NAMALWA (cell line): ENCODE results near the gene PVALB.

Experiments used
- DNase-seq: peaks from one replicate; pipeline ENCODE4 v3.0.0-alpha.2; 2015; ENCODE audit warnings: low spot score

Gene PVALB

GRCh38 chr22:36772451-36772850 is 44.4 kb downstream of the PVALB start:
- DNase-seq, result no peak

GRCh38 chr22:36771356-36772063 is 45.3 kb downstream of the PVALB start:
- DNase-seq, result no peak

DNA sequence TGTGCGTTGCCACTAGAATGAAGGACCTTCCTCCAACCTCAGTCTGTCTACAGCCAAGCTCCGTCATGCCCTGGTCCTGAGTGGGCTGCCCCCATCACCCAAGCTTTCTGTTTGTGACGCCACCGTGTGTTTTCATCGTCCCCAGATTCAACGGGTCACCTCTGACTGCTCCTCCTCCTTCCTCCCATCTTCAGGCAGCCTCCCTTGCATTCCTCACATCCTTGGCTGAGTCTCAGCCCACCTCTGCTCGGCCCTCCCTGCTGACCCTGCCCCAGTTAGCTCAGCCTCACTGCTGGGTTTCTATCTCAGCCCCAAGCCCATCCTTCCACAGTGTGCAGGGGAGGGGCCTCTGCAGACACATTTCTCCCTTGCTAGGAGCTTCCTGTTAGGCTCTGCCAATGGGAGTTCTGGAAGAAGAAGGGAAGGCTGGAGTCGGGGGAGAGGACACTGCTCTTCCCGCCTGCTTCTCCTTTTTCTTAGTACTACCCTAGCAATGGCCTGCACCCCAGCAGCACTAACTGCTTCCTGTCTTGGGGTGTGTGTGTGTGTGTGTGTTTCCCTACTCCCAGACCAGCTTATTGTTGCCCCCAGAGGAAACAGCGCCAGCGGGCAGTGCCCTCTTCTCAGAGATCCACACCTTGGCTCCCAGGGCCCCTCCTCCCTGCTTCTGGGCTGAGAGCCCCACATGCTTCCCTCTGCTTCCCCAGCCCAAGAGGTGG is 46.2 kb downstream of the PVALB start:
- no peak for DNase-seq

DNA sequence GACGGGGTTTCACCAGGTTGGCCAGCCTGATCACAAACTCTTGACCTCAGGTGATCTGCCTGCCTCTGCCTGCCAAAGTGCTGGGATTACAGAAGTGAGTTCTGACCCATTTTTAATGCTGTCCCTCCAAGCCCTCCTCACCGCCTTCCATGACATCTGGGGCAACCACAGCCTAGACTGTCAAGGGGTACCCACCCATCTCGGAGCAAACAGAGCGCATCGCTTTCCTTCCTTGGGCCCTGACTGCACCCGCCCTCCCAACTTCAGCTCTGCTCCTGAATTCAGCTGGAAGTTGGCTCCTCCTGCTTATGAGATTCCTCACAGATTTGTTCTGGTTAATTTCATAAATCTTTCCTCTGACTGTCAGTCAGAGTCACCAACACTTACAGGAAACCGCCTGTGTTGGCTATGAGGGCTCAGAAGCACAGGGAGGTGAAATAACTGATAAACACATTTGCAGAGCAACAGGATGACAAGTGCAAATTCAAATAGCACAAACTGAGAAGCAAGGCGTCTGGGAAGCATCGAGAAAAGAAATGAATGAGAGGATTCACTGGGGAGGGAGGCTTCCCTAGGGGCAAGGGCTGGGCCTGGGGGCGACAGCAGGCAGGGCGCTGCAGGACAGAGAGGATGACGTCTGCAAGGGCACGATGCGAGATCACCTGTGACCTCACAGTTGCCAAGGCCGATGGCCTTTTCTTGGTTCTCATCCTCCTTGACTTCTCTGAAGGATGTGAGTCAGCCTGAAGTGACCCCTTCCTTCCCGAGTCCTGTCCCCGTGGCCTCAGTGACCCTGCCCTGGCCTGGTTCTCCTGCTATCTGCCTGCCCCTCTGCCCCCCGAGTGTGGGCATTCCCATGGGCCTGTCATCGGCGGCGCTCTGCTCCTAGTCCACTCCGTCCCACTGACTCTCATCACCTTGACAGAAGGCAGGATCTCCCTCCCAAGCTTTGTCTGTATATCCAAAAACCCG is 47.0 kb downstream of the PVALB start:
- no peak for DNase-seq

GRCh38 chr22:36768616-36769015 is 48.2 kb downstream of the PVALB start:
- DNase-seq, result no peak

- no peak for DNase-seq
These were observed 48.7 kb downstream of the PVALB start for GRCh38 chr22:36768141-36768540.

- no peak for DNase-seq
These were observed 49.6 kb downstream of the PVALB start for GRCh38 chr22:36767035-36767775.

DNA sequence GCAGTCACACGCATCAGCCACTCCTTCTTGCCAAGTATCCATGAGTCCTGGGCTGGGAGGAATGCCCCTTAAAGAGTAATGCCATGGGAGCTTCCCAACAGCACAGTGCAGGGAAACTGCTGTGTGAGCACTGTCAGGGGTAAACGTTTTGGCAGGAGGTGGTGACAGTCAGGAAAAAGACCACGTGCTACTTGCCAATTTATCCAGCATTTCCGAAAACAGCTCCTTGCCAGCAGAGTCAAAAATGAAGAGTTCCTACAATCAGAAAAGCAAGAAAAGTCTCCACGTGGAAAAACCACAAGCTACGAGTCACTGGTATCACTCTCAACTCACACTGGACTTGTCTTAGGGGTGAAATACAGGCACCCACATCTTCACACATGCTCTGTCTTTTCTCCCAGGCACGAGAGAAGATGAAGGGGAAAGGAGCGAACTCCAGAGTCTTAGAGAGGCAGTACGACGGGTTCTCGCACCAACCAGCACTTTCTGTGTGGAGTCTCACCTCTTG is 50.8 kb downstream of the PVALB start:
- DNase-seq, result no peak

DNA sequence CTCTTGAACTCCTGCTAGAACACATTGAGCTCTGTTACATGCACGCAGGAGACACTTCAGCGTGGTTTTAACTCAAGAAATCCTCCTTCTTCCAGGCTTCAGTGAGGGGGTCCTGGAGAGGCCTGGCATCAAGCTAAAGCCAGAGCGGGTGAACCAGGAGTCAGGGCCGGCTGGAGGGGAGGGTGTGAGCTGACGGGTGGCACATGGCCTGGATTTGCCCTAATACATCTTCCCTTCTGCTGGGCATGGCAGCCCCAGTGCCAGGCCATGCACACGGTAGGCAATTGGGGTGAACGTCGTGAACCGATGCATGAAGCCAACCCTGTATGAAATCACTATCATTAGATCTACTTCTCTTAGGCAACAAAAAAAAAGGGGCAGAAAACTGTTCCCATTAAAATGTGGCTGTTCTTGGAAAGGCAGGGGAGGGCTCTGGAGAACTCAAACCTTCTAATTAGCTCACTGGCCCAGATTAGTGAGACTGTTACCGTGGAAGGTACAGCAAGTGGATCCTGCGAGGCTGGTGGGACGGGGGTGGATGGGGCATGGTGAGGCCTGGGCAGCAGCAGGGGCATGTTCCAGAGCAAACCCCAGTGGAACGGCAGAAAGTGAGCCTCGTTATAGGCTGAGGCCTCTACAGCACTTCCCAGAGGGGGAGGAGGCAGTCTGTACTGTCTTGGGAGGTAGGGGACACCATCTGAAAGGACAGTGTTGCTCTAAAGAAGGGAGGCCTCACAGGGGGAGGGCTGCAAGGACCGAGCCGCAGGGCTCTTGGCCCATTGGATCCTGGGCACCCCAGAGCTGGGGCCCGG is 51.5 kb downstream of the PVALB start:
- DNase-seq, result no peak

- DNase-seq, result no peak
These were observed 52.2 kb downstream of the PVALB start for GRCh38 chr22:36764641-36765040.

DNA sequence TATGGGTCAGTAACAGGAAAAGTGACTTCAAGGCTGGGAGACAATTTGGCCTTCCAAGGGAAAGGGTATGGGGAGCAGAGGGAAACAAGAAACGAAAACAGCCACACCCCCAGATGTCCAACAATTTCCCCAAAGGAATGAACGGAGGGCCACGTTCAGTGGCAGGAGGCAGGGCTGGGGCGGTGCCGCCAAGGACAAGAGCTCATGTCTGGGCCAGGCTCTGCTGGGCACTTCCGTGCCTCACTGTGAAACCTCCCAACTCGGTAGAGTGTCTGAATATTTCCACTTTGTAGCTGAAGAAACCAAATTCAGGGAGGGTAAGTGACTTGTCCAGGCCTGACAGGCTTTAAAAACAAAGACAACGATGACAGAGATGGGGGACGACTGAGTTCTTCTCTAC is 52.8 kb downstream of the PVALB start:
- no peak for DNase-seq

DNA sequence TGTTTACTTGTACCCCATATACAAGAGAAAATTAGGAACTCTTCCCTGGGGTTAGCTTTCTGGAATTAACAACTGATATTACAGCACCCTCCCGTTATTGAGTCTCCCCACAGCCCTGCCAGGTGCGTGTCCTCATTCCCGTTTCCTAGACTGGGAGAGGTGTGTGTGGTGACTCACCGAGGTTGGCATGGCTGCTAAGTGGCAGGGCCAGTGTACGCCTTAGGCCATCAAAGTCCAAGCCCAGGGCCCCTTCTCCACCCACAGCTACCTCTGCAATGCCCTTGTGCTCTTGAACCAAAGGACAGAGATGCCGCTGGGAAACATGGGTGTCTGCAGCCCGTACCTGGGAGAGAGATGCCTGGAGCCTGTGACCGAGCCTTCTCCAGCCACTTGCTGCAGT is 53.3 kb downstream of the PVALB start:
- no peak for DNase-seq

GRCh38 chr22:36762687-36763260 is 54.1 kb downstream of the PVALB start:
- no peak for DNase-seq

GRCh38 chr22:36761553-36762240 is 55.1 kb downstream of the PVALB start:
- DNase-seq, result no peak

DNA sequence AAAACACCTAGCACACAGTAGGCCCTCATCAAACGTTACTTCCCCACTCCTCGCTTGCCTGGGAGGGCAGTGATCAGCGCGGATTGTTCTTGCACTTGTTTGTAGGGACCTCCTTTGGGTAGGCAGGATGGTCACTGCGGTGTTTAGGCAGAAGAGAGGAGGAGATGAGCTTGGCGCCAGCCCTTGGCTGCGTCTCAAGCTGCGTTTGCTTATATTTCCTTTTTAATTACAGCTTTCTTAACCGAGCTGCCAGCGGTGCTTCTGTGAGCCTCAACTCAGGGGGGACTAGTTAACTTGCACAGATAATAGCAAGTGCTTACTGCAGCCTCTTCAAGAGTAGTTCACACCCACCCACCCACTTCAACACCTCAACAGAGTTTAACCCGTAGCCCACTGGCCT is 56.0 kb downstream of the PVALB start:
- DNase-seq, result no peak

- DNase-seq, result no peak
These were observed 57.2 kb downstream of the PVALB start for GRCh38 chr22:36759481-36760159.

DNA sequence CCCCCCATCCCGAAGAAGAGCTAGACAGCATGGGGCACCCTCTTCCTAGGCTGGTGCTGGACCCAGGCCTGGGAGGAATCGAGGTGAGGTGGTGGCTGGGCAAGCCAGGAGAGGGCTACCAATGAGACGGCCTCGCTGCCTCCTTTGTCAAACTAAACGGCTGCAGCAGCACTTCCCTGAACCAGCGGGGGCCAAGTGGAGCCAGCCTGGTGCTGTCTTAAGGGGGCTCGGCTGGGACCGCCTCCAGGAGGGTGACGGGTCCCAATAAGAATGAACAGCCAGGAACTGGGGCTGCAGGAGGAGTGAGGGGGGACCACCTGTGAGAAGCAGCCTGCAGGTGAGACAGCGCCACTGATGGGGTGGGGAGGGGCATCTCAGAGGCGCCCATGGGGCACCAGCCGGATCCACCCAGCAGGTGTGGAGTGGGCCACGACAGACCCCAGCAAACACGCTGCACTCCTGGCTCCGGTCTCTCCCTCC is 58.0 kb downstream of the PVALB start:
- DNase-seq, result no peak

- peak; percentile 78 for DNase-seq
These were observed 59.1 kb downstream of the PVALB start for GRCh38 chr22:36757668-36758211.
